Epithelial cell of esophagus (primary cell): ENCODE data around the gene ADH4.

Experiments
- DNase-seq: peaks from one replicate; pipeline ENCODE4 v3.0.0; 2010; ENCODE audit warnings: low read depth
- H3K4me3 ChIP-seq: 2 replicates; pipeline ENCODE4 v1.5.1; 2011; ENCODE audit warnings: mild to moderate bottlenecking, low read length, control low read depth
- TF ChIP-seq, protein P1 (sequence below): IDR thresholded peaks from 2 replicates; pipeline ENCODE4 v1.5.1; 2011; ENCODE audit warnings: low read depth, mild to moderate bottlenecking, low read length, control low read depth, inconsistent platforms; ENCODE audit not compliant: insufficient read depth; ENCODE audit errors: missing control alignments

The ADH4 gene

DNA sequence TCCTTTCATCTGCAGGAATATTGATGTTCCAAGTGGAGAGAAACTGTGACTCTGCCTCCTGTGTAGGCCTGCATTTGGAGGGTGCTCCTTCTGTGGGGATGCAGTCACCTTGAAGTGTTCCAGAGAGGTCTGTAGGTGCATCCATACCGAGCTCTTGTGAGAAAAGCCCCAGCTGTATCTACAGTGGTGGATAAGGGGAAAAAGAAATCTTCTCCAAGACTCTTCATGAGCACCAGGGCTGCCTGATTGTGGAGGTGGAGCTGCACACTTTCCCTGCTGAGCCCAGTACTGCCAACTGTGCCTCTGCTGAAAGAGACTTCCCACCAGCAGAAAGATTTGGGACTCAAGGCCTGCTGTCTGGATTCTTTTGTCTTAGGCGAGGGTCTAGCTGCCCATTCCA is 35.1 kb upstream of the ADH4 start:
- TF ChIP-seq, protein P1, sequence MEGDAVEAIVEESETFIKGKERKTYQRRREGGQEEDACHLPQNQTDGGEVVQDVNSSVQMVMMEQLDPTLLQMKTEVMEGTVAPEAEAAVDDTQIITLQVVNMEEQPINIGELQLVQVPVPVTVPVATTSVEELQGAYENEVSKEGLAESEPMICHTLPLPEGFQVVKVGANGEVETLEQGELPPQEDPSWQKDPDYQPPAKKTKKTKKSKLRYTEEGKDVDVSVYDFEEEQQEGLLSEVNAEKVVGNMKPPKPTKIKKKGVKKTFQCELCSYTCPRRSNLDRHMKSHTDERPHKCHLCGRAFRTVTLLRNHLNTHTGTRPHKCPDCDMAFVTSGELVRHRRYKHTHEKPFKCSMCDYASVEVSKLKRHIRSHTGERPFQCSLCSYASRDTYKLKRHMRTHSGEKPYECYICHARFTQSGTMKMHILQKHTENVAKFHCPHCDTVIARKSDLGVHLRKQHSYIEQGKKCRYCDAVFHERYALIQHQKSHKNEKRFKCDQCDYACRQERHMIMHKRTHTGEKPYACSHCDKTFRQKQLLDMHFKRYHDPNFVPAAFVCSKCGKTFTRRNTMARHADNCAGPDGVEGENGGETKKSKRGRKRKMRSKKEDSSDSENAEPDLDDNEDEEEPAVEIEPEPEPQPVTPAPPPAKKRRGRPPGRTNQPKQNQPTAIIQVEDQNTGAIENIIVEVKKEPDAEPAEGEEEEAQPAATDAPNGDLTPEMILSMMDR = no peak
- no peak overlapping the region for H3K4me3 ChIP-seq
- no peak for DNase-seq

DNA sequence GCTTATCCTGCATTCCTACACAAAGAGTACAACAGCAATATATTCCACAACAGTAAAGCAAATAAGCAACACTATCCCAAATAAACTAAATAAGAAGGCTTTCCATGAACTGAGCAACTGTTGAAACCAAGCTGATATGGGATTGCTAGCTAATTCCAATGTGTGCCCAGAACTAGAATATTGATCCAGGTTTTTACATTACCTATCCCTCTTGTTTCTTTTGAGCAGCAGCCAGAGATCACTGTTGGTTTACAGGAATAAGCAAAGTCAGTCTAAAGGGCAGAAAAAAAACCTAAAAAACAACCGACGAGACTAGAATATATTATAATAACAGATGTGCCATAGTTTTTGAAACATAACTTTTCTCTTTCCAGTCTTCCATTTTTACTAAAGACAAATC is 22.4 kb upstream of the ADH4 start:
- TF ChIP-seq, protein P1 = no peak
- DNase-seq = no peak
- no peak overlapping the region for H3K4me3 ChIP-seq

GRCh38 chr4:99165978-99166377 is 21.9 kb upstream of the ADH4 start:
- DNase-seq = peak; percentile 66
- TF ChIP-seq, protein P1 = no peak
- no peak overlapping the region for H3K4me3 ChIP-seq

DNA sequence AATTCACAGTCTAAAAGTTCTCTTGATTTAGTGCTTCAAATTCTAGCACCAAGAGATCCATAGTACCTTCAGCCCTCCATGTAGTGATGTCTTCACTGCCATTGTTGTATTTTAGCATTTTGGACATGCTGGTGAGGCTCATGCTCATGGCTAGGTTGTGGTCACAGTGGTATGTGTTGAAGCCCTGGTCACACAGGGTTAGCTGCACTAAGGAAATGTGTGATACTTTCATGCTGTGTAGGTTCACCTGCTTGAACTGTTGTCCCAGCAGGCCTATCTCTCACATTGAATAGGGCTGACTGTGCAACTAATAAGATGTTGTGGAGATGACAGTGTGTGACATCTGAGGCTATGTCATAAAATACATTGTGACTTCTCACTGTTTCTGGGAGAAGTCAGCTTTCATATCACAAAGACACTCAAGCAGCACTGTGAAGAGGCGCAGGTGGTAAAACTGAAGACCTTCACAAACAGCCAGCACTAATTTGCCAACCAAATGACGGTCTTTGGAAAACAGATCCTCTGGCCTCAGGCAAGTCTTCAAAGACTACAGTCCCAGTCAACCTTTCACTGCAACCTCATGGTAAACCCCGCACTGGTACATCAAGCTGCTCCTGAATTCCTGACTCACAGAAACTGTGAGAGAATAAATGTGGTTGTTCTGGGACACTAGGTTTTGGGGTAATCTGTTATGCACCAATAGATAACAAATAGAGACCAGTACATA is 17.4 kb upstream of the ADH4 start:
- TF ChIP-seq, protein P1 = no peak
- H3K4me3 ChIP-seq = no peak overlapping the region
- DNase-seq = no peak

GRCh38 chr4:99159699-99160098 is 15.6 kb upstream of the ADH4 start:
- H3K4me3 ChIP-seq = no peak overlapping the region
- DNase-seq = peak; percentile 4
- TF ChIP-seq, protein P1 = no peak

DNA sequence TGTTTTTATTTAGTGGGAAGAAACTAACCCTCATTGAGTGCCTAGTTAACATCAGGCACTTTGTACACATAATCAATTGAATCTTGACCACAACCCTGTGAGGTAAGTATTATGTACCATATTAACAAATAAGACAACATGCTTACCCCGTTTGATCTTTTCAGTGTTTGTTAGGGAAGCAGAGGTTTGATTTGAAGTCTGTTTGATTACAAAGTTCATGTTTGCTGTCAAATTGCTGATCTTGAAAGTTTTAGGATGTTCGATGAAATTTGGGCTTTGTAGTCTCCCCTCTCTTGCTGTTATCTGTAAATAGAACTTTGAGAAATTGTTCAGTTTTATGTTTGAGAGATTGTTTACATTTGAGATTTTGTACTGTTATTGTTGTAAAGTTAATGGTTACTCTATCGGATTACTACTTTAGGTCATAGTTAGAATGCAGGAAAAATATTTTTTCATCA is 13.4 kb upstream of the ADH4 start:
- TF ChIP-seq, protein P1 = no peak
- DNase-seq = no peak
- H3K4me3 ChIP-seq = no peak overlapping the region

DNA sequence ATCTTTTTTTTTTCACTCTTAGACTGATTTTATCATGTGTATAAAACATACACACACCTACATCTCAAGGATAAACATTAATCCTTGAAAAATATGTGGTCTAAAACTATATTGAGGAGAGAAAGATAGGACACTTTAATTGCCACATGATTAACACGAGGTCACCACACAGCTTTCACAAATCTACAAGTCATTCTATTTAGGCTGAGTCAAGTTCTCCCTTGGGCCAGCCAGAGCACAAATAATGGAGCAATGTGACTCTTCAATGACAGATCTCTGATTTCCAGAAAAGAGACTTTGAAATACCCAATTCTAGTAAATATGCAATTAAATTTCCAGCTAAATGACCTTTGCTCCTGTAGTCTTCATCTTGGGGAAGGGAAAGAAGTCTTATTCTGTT is 12.9 kb upstream of the ADH4 start:
- TF ChIP-seq, protein P1 = no peak
- DNase-seq = peak; percentile 19
- no peak overlapping the region for H3K4me3 ChIP-seq
